Measurements from ENCODE around the gene CPTP. TPM values are rescaled to one million over a fixed set of nuclear protein-coding genes. Genes with fewer than 3 reads are reported as not detected.

CPTP gene
- total RNA-seq, 1 donor from 2014 or later: 17.5 TPM

DNA sequence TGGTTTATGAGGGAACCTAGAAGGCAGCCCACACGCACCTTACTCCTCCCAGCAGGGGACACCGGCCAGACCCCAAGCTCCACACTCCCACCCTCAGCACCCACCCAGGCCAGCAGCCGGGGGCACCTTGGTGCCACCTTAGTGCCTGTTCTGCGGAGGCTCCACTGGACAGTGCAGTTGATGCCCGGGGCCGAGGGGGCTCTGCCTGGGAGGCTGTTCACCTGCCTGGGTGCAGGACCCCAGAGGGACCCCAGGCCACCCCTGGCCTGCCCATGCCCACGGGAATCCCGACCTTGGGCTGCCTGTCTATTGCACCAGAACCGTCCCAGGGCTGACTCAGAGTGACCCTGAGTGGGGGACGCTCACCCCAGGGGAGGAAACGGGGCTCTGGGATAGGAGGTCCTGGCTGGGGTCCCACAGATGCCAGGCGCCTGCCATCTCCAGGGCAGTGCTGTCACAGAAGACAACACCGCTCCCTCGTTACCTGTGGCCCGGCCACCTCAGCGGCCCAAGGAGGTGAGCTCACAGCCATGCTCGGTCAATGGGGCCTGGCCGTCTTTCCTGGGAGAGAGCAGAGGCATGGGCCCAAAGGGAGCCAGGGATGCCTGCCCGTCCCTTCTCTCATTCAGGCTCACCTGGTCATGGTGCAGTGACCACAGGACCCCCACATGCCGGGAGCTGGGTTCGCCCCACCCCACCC, 43.7 kb upstream of the CPTP start:
- TF ChIP-seq, protein P1, sequence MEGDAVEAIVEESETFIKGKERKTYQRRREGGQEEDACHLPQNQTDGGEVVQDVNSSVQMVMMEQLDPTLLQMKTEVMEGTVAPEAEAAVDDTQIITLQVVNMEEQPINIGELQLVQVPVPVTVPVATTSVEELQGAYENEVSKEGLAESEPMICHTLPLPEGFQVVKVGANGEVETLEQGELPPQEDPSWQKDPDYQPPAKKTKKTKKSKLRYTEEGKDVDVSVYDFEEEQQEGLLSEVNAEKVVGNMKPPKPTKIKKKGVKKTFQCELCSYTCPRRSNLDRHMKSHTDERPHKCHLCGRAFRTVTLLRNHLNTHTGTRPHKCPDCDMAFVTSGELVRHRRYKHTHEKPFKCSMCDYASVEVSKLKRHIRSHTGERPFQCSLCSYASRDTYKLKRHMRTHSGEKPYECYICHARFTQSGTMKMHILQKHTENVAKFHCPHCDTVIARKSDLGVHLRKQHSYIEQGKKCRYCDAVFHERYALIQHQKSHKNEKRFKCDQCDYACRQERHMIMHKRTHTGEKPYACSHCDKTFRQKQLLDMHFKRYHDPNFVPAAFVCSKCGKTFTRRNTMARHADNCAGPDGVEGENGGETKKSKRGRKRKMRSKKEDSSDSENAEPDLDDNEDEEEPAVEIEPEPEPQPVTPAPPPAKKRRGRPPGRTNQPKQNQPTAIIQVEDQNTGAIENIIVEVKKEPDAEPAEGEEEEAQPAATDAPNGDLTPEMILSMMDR (IDR thresholded peaks at IDR 0.05; ENCODE audit: unreplicated experiment): no peak
- H3K27ac Mint-ChIP-seq: no peak overlapping the region
- no peaks in the 10 kb centered on the region for H3K27me3 Mint-ChIP-seq
- DNase-seq (ENCODE audit: low spot score, unreplicated experiment): no peak
- H3K4me3 Mint-ChIP-seq (ENCODE audit: low read depth): no peak overlapping the region
- no peaks in the 10 kb centered on the region for H3K9me3 Mint-ChIP-seq (ENCODE audit: low read depth)
- no peaks in the 10 kb centered on the region for H3K36me3 Mint-ChIP-seq (ENCODE audit: insufficient read depth)
- no peaks in the 10 kb centered on the region for H3K4me1 Mint-ChIP-seq (ENCODE audit: low read depth)

DNA sequence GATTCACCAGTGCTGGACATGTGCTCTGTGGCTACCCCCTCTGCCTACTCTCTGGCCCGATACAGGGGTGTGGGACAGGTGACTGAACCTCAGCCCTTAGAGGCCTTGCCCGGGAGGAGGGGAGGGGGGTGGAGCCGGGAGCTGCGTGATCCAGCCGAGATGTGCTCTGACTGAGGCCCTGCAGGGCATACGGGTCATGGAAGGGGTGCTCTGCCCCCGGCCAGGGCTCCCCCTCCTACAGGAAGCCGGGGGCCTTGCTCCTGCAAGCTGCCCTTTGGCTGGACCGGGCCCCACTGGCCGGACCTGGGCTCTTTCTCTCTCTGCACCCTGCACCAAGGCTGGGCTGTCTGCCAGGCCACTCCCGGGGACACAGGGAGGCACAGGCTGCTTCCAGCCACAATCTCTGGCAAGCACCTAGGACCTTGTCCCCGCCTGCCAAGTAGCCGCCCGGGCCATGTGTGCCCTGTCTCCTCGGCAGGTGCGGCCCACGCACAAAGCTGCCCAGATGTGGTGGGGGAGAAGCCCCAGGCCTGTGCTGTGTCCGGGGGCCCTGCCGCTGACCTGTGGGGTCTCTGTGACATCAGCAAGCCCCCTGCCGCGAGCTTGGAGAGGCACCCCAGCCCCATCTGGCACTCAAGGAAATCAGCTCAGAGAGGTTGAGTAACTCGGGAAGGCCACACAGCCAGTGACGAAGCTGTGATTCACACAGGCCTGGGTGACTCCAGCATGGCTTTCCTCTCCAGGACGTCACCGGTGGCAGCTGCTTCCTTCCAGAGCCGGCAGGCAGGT, 42.9 kb upstream of the CPTP start:
- H3K9me3 Mint-ChIP-seq (ENCODE audit: low read depth): no peaks in the 10 kb centered on the region
- H3K27ac Mint-ChIP-seq: no peak overlapping the region
- TF ChIP-seq, protein P1 (IDR thresholded peaks at IDR 0.05; ENCODE audit: unreplicated experiment): no peak
- H3K4me3 Mint-ChIP-seq (ENCODE audit: low read depth): no peak overlapping the region
- no peaks in the 10 kb centered on the region for H3K36me3 Mint-ChIP-seq (ENCODE audit: insufficient read depth)
- no peaks in the 10 kb centered on the region for H3K27me3 Mint-ChIP-seq
- no peaks in the 10 kb centered on the region for H3K4me1 Mint-ChIP-seq (ENCODE audit: low read depth)
- DNase-seq (ENCODE audit: low spot score, unreplicated experiment): no peak

GRCh38 chr1:1282998-1283397, 41.6 kb upstream of the CPTP start:
- no peaks in the 10 kb centered on the region for H3K36me3 Mint-ChIP-seq (ENCODE audit: insufficient read depth)
- no peaks in the 10 kb centered on the region for H3K27me3 Mint-ChIP-seq
- DNase-seq (ENCODE audit: low spot score, unreplicated experiment): no peak
- H3K4me3 Mint-ChIP-seq (ENCODE audit: low read depth): no peak overlapping the region
- peak overlapping the region; percentile 13 for H3K27ac Mint-ChIP-seq
- H3K9me3 Mint-ChIP-seq (ENCODE audit: low read depth): no peaks in the 10 kb centered on the region
- H3K4me1 Mint-ChIP-seq (ENCODE audit: low read depth): no peaks in the 10 kb centered on the region
- TF ChIP-seq, protein P1 (IDR thresholded peaks at IDR 0.05; ENCODE audit: unreplicated experiment): no peak

DNA sequence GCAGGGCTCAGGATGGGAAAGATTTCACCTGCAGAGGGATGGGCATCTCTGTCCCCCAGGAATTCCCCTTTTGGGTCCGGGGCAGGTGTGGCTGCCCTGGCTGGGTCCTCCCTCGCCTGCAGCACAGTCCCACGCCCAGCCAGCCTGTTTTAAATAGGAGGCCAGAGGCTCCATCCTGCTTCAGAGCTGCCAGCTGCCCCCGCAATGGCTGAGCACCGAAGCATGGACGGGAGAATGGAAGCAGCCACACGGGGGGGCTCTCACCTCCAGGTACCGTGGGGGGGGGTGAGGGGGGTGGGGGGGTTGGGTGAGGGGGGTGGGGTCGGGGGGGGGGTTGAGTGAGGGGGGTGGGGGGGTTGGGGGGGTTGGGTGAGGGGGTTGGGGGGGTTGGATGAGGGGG, 40.8 kb upstream of the CPTP start:
- H3K4me3 Mint-ChIP-seq (ENCODE audit: low read depth): no peak overlapping the region
- TF ChIP-seq, protein P1 (IDR thresholded peaks at IDR 0.05; ENCODE audit: unreplicated experiment): no peak
- H3K36me3 Mint-ChIP-seq (ENCODE audit: insufficient read depth): no peaks in the 10 kb centered on the region
- no peaks in the 10 kb centered on the region for H3K9me3 Mint-ChIP-seq (ENCODE audit: low read depth)
- H3K4me1 Mint-ChIP-seq (ENCODE audit: low read depth): no peaks in the 10 kb centered on the region
- no peaks in the 10 kb centered on the region for H3K27me3 Mint-ChIP-seq
- H3K27ac Mint-ChIP-seq: no peak overlapping the region
- no peak for DNase-seq (ENCODE audit: low spot score, unreplicated experiment)

GRCh38 chr1:1284221-1285101, 40.1 kb upstream of the CPTP start:
- no peaks in the 10 kb centered on the region for H3K9me3 Mint-ChIP-seq (ENCODE audit: low read depth)
- H3K4me3 Mint-ChIP-seq (ENCODE audit: low read depth): no peak overlapping the region
- no peaks in the 10 kb centered on the region for H3K27me3 Mint-ChIP-seq
- TF ChIP-seq, protein P1 (IDR thresholded peaks at IDR 0.05; ENCODE audit: unreplicated experiment): no peak
- H3K27ac Mint-ChIP-seq: no peak overlapping the region
- H3K36me3 Mint-ChIP-seq (ENCODE audit: insufficient read depth): no peaks in the 10 kb centered on the region
- DNase-seq (ENCODE audit: low spot score, unreplicated experiment): no peak
- H3K4me1 Mint-ChIP-seq (ENCODE audit: low read depth): no peaks in the 10 kb centered on the region

Data from progenitor cell of endocrine pancreas (in vitro differentiated cells).